Keratinocyte (primary cell): ENCODE data around the gene CCNY. TPM values are rescaled to one million over a fixed set of nuclear protein-coding genes. Genes with fewer than 3 reads are reported as not detected.
A peak's percentile ranks its signal among the peaks of the same experiment; 100 is the strongest.

ENCODE experiments used
- DNase-seq: peaks from one replicate; pipeline ENCODE4 v3.0.0-alpha.2; 2011; ENCODE audit warnings: low read depth, missing footprints, low spot score
- FAIRE-seq: peaks from 2 replicates; lab custom pipeline; 2011; peaks lifted over from hg19 to GRCh38; lab: Jason Lieb, UNC
- H2AFZ ChIP-seq: 2 replicates; pipeline ENCODE4 v1.6.0; 2012; ENCODE audit warnings: low read length, control low read depth, inconsistent platforms; ENCODE audit not compliant: control insufficient read depth
- H3K27ac ChIP-seq: 2 replicates; pipeline ENCODE4 v1.5.1; 2011; ENCODE audit warnings: low read length; ENCODE audit not compliant: control insufficient read depth, insufficient read depth
- H3K27me3 ChIP-seq: 3 replicates; pipeline ENCODE4 v1.6.0; 2011; ENCODE audit warnings: low read length; ENCODE audit not compliant: control insufficient read depth, insufficient read depth; ENCODE audit errors: extremely low read depth
- H3K36me3 ChIP-seq, 2 experiments: 2 replicates in 1 of 2; 3 replicates in 1 of 2; pipeline ENCODE4 v1.5.1; 2011; ENCODE audit warnings: low read length in 2 of 2, mild to moderate bottlenecking in 1 of 2; ENCODE audit not compliant: control insufficient read depth in 2 of 2, insufficient read depth in 2 of 2; ENCODE audit errors: extremely low read depth in 1 of 2
- H3K4me1 ChIP-seq: 3 replicates; pipeline ENCODE4 v1.5.1; 2011; ENCODE audit warnings: low read length; ENCODE audit not compliant: control insufficient read depth, insufficient read depth; ENCODE audit errors: extremely low read depth
- H3K4me2 ChIP-seq: 3 replicates; pipeline ENCODE4 v1.6.0; 2011; ENCODE audit warnings: low read depth, low read length; ENCODE audit not compliant: control insufficient read depth, insufficient read depth; ENCODE audit errors: extremely low read depth
- H3K4me3 ChIP-seq, 3 experiments: fragments of 200-600 bp in 1 of 3; sonication (generic) in 1 of 3; 2 replicates in 2 of 3; 3 replicates in 1 of 3; pipeline ENCODE4 v1.5.1; 2011 to 2016; ENCODE audit warnings: low read length in 3 of 3, mild to moderate bottlenecking in 3 of 3, control low read depth in 2 of 3, inconsistent platforms in 1 of 3, low read depth in 1 of 3, mixed read lengths in 1 of 3, mixed run types in 1 of 3, moderate library complexity in 1 of 3; ENCODE audit not compliant: control insufficient read depth in 2 of 3, insufficient read depth in 2 of 3; ENCODE audit errors: extremely low read depth in 1 of 3
- H3K79me2 ChIP-seq: 2 replicates; pipeline ENCODE4 v1.6.0; 2012; ENCODE audit warnings: low read length; ENCODE audit not compliant: control insufficient read depth, insufficient read depth
- H3K9ac ChIP-seq: 3 replicates; pipeline ENCODE4 v1.6.0; 2011; ENCODE audit warnings: low read length; ENCODE audit not compliant: control insufficient read depth, insufficient read depth; ENCODE audit errors: extremely low read depth
- H3K9me1 ChIP-seq: 3 replicates; pipeline ENCODE4 v1.6.0; 2011; ENCODE audit warnings: low read length; ENCODE audit not compliant: control insufficient read depth, insufficient read depth; ENCODE audit errors: extremely low read depth
- H3K9me3 ChIP-seq: 2 replicates; pipeline ENCODE4 v1.5.1; 2012; ENCODE audit warnings: low read depth, low read length; ENCODE audit not compliant: control insufficient read depth
- H4K20me1 ChIP-seq: 3 replicates; pipeline ENCODE4 v1.6.0; 2011; ENCODE audit warnings: low read length; ENCODE audit not compliant: control insufficient read depth, insufficient read depth; ENCODE audit errors: extremely low read depth
- CTCF ChIP-seq, 3 experiments: IDR thresholded peaks in 1 of 3; conservative IDR thresholded peaks in 1 of 3; optimal IDR thresholded peaks in 1 of 3; 2 replicates in 2 of 3; 3 replicates in 1 of 3; pipeline versions ENCODE3 to v1.5.1; 2011; ENCODE audit warnings: low read length in 3 of 3, mild to moderate bottlenecking in 3 of 3, moderate library complexity in 2 of 3, control low read depth in 1 of 3, inconsistent platforms in 1 of 3; ENCODE audit not compliant: insufficient read depth in 2 of 3; ENCODE audit errors: extremely low read depth in 1 of 3
- EZH2 ChIP-seq: IDR thresholded peaks from one replicate; pipeline ENCODE4 v1.6.1; 2012; ENCODE audit warnings: inconsistent platforms, mild to moderate bottlenecking, low read length, moderate library complexity
- dilution Hi-C: fragments of 300-500 bp; cut with MboI; formaldehyde crosslinking; loops from one replicate; pipeline ENCODE4 v1.7.0; 2020; ENCODE audit warnings: low sequenced_read_pairs; ENCODE audit not compliant: extremely low pct_ligation_motif_present
- polyA plus RNA-seq, 5 experiments: library from polyadenylated mRNA; depleted of rRNA in 3 of 5; stranded (reverse) in 3 of 5; stranded (forward) in 1 of 5; unstranded in 1 of 5; fragments of >200 nt; gene quantifications; 1 replicate in 1 of 5; 2 replicates in 3 of 5; 3 replicates in 1 of 5; pipeline versions ENCODE4 v1.2.1 to v1.2.3, GENCODE V29; 2011 to 2012; ENCODE audit warnings: missing spikeins in 2 of 5, low read depth in 1 of 5, low replicate concordance in 1 of 5

The CCNY gene
- polyA plus RNA-seq, 1 donor (not counting 4 experiments of a cell fraction or from before 2014, with no cell fraction given) = 58.9 TPM

- peak; percentile 86 for FAIRE-seq
- no peak overlapping the region for H3K27ac ChIP-seq
- DNase-seq = peak; percentile 32
- no peak overlapping the region for H3K4me3 ChIP-seq
- no peak overlapping the region for H3K9ac ChIP-seq
- dilution Hi-C loops = no loop called here
- H2AFZ ChIP-seq = no peak overlapping the region
- TF ChIP-seq CTCF (optimal IDR thresholded peaks at IDR 0.05 in 1 of 3, IDR thresholded peaks at IDR 0.05 in 1 of 3, conservative IDR thresholded peaks at IDR 0.05 in 1 of 3; ENCODE audit: extremely low read depth in 1 of 3, insufficient read depth in 2 of 3, low read length in 3 of 3) (peak; percentile 96 to 100 (median 99)), EZH2 (no peak)
- H4K20me1 ChIP-seq = no peaks in the 10 kb centered on the region
- H3K9me3 ChIP-seq = no peaks in the 10 kb centered on the region
- no peaks in the 10 kb centered on the region for H3K27me3 ChIP-seq
- no peaks in the 10 kb centered on the region for H3K4me1 ChIP-seq
- H3K36me3 ChIP-seq = peaks cover 11 to 16% of the 10 kb centered on the region in 2 experiments
- peaks cover 2% of the 10 kb centered on the region for H3K79me2 ChIP-seq
- no peak overlapping the region for H3K4me2 ChIP-seq
- H3K9me1 ChIP-seq = no peaks in the 10 kb centered on the region
Measured at GRCh38 chr10:35563261-35563891, 227.1 kb downstream of the CCNY start.

GRCh38 chr10:35564341-35564968 lies 228.1 kb downstream of the CCNY start:
- Histone ChIP-seq H3K4me1 (no peaks in the 10 kb centered on the region), H3K36me3 (peaks cover 15 to 23% of the 10 kb centered on the region in 2 experiments), H3K9me3 (no peaks in the 10 kb centered on the region), H3K4me2 (no peak overlapping the region), H3K27me3 (no peaks in the 10 kb centered on the region), H3K79me2 (peaks cover 2% of the 10 kb centered on the region), H3K27ac (no peak overlapping the region), H3K9me1 (no peaks in the 10 kb centered on the region), H3K9ac (no peak overlapping the region), H2AFZ (no peak overlapping the region), H4K20me1 (no peaks in the 10 kb centered on the region), H3K4me3 (no peak overlapping the region)
- FAIRE-seq = no peak
- TF ChIP-seq EZH2 (no peak), CTCF (optimal IDR thresholded peaks at IDR 0.05 in 1 of 3, IDR thresholded peaks at IDR 0.05 in 1 of 3, conservative IDR thresholded peaks at IDR 0.05 in 1 of 3; ENCODE audit: extremely low read depth in 1 of 3, insufficient read depth in 2 of 3, low read length in 3 of 3) (no peak)
- no peak for DNase-seq
- dilution Hi-C loops = no loop called here
